ENCODE measurements around the gene TTC1.

- TF ChIP-seq POLR2A (IDR thresholded peaks at IDR 0.05): no peak
- TF ChIP-seq CTCF (IDR thresholded peaks at IDR 0.05): no peak
Measured at GRCh38 chr5:159990506-159990905, 18.4 kb upstream of the TTC1 start.
